Calu3 (cell line): ENCODE results near the gene PRKAG2. TPM values are rescaled to one million over a fixed set of nuclear protein-coding genes. Genes with fewer than 3 reads are reported as not detected.

Experiments
- BruUV-seq: library from RNA; stranded (reverse); fragments of 400-500 nt; replicated peaks from 2 replicates; lab custom pipeline; 2021; lab: Mats Ljungman, UMichigan
- CTCF ChIA-PET: fragments of 300-600 bp; sonication (Branson Sonifier 250); formaldehyde crosslinking; loops from one replicate; lab custom pipeline; 2022; ENCODE audit warnings: antibody characterized with exemption; lab: Charles Lee
- DNase-seq: peaks from one replicate; pipeline ENCODE4 v3.0.0; 2022
- H3K27ac Mint-ChIP-seq: one replicate; pipeline ENCODE4 v1.8.0; 2022; ENCODE audit warnings: mixed read lengths; ENCODE audit not compliant: unreplicated experiment
- H3K27me3 Mint-ChIP-seq: one replicate; pipeline ENCODE4 v1.8.0; 2022; ENCODE audit warnings: mixed read lengths; ENCODE audit not compliant: unreplicated experiment
- H3K36me3 Mint-ChIP-seq: one replicate; pipeline ENCODE4 v1.8.0; 2022; ENCODE audit warnings: mild to moderate bottlenecking, moderate library complexity, mixed read lengths; ENCODE audit not compliant: insufficient read depth, unreplicated experiment
- H3K4me1 Mint-ChIP-seq: one replicate; pipeline ENCODE4 v1.8.0; 2022; ENCODE audit warnings: mild to moderate bottlenecking, low read depth, mixed read lengths; ENCODE audit not compliant: unreplicated experiment
- H3K4me3 Mint-ChIP-seq: one replicate; pipeline ENCODE4 v1.8.0; 2022; ENCODE audit warnings: mild to moderate bottlenecking, low read depth, moderate library complexity, mixed read lengths; ENCODE audit not compliant: unreplicated experiment
- H3K9me3 Mint-ChIP-seq: one replicate; pipeline ENCODE4 v1.8.0; 2022; ENCODE audit warnings: low read depth, mixed read lengths; ENCODE audit not compliant: unreplicated experiment
- CTCF ChIP-seq: fragments of 200-600 bp; IDR thresholded peaks from one replicate; pipeline ENCODE4 v1.8.0; 2022; ENCODE audit warnings: antibody characterized with exemption; ENCODE audit not compliant: unreplicated experiment
- intact Hi-C: fragments of 100-400 bp; cut with micrococcal nuclease; formaldehyde crosslinking; loops from one replicate; pipeline ENCODE4 v1.10.0; 2022; ENCODE audit not compliant: unreplicated experiment
- total RNA-seq: library from RNA; stranded (reverse); gene quantifications from 2 replicates; pipeline ENCODE4 v1.2.3, GENCODE V29; 2022

PRKAG2 gene
- total RNA-seq, 1 experiment from 2014 or later, result 22.4 TPM

DNA sequence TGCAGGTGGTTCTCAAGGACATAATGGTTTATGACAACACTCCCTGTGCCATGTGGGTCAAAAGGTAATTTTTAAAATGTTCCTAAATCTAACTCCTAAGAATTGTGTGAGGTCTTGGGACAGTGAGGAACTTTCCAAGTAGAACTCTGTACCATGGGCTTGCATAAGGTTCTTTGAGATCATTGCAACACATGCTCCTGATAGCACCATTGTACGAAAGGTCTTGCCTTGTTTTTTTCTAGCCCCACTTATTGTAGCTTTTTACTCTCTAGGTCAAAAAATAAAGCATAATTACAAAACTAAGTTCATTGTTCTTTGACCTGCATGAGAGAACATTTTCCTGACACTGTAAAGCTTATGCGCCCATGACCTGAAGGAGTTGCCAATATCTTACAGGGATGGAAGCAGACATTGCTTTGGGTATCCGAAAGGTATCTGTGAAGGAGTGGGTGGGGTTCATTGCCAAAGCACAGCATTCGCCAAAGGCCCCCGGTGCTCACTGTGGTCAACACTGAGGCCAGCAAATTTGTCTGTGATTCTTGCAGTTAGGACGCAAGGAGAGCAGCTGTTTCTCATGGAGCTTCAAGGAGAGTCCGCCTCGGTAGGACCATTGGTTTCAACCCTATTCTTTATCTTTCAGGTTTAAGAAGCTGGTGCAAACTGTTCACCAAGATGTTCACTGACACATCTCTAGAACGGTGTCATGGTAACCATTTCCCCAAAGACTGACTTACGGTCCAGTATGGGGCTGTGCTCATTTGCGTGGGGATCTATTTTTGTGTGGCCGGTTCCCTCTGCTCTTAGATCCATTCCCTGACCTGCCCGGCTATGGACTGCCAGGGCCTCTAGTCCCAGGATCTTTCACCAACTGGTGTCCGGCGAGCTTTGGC is 7.6 kb upstream of the PRKAG2 start:
- DNase-seq, result no peak
- CTCF ChIA-PET, result no interaction called here
- TF ChIP-seq CTCF, result no peak
- peaks cover 93% of the 10 kb centered on the region for H3K27me3 Mint-ChIP-seq
- no TSS peak for BruUV-seq
- H3K27ac Mint-ChIP-seq, result no peak overlapping the region
- intact Hi-C loops, result no loop called here
- H3K4me3 Mint-ChIP-seq, result no peak overlapping the region
- no peaks in the 10 kb centered on the region for H3K36me3 Mint-ChIP-seq
- no peaks in the 10 kb centered on the region for H3K9me3 Mint-ChIP-seq
- H3K4me1 Mint-ChIP-seq, result no peaks in the 10 kb centered on the region

DNA sequence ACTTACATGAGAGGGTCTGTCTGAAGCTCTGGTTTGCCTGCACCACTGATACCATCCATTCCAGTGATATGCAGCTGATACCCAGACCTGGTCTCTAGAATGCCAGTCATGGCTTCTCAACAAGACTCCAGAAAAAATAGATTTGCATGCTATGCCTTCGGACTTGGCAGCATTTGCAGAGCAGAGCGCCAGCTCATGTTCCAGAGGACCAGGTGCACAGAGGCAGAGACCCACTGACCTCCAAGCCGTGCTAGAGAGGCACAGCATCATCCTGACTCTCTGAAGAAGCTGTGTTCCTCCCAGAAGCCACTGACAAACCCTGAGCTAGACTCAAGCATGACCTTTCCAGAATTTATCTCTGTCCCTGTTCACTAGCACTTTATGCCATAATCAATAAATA is 6.9 kb upstream of the PRKAG2 start:
- Mint-ChIP-seq H3K4me3 (no peak overlapping the region), H3K4me1 (no peaks in the 10 kb centered on the region), H3K9me3 (no peaks in the 10 kb centered on the region), H3K36me3 (no peaks in the 10 kb centered on the region), H3K27me3 (peaks cover 93% of the 10 kb centered on the region), H3K27ac (no peak overlapping the region)
- no peak for TF ChIP-seq CTCF
- no peak for DNase-seq
- BruUV-seq, result no TSS peak
- CTCF ChIA-PET, result no interaction called here
- intact Hi-C loops, result no loop called here

GRCh38 chr7:151882734-151883133 is 5.8 kb upstream of the PRKAG2 start:
- intact Hi-C loops, result no loop called here
- Mint-ChIP-seq H3K36me3 (peaks cover 4% of the 10 kb centered on the region), H3K9me3 (no peaks in the 10 kb centered on the region), H3K27ac (no peak overlapping the region), H3K27me3 (peaks cover 92% of the 10 kb centered on the region), H3K4me3 (no peak overlapping the region), H3K4me1 (no peaks in the 10 kb centered on the region)
- BruUV-seq, result no TSS peak
- TF ChIP-seq CTCF, result no peak
- DNase-seq, result no peak
- CTCF ChIA-PET, result interaction anchor here (0.8 kb wide), 1 partner anchor 50 kb away, joined by 3 read pairs; no protein-coding TSS in a partner anchor

DNA sequence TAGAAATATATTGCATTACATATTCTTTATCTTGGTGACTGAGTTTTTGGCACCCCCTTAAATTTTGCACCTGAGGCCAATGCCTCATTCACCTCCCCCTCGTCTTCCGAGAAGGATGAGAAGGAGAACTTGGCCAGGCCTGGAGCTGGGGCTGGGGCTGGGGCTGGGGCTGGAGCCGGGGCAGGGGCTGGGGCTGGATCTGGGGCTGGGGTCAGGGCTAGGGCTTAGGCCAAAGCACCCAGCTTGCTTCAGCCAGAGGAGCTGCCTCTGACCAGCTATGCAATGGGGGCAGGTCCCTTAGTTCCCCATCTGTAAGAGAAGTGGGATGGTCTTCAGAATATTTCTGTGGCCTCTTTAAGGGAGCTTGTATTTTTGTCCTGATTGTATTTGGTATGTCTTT is 3.8 kb upstream of the PRKAG2 start:
- no peak overlapping the region for H3K4me3 Mint-ChIP-seq
- CTCF ChIA-PET, result no interaction called here
- peaks cover 71% of the 10 kb centered on the region for H3K27me3 Mint-ChIP-seq
- no peak overlapping the region for H3K27ac Mint-ChIP-seq
- intact Hi-C loops, result no loop called here
- BruUV-seq, result no TSS peak
- H3K36me3 Mint-ChIP-seq, result peaks cover 19% of the 10 kb centered on the region
- DNase-seq, result no peak
- no peak for TF ChIP-seq CTCF
- no peaks in the 10 kb centered on the region for H3K4me1 Mint-ChIP-seq
- no peaks in the 10 kb centered on the region for H3K9me3 Mint-ChIP-seq
